GM12874 (cell line): ENCODE measurements around the gene SHF.

ENCODE experiments used
- CTCF ChIP-seq: IDR thresholded peaks from 2 replicates; pipeline ENCODE4 v1.5.1; 2011; ENCODE audit warnings: low read depth, mild to moderate bottlenecking, control low read depth, low read length, moderate library complexity; ENCODE audit not compliant: insufficient read depth

The SHF gene

GRCh38 chr15:45187894-45188830 lies at the start of gene SHF:
Gene SHF (minus strand): TSS chr15:45187966. CDS start chr15:45187951, 15 bp downstream.
- no peak for TF ChIP-seq CTCF

- TF ChIP-seq CTCF = no peak
These were observed 46.9 kb upstream of the SHF start for GRCh38 chr15:45234562-45235235.

- no peak for TF ChIP-seq CTCF
These were observed 44.2 kb upstream of the SHF start for GRCh38 chr15:45231864-45232562.

- no peak for TF ChIP-seq CTCF
These were observed 43.4 kb upstream of the SHF start for GRCh38 chr15:45231132-45231531.

- no peak for TF ChIP-seq CTCF
These were observed 42.6 kb upstream of the SHF start for GRCh38 chr15:45230245-45230965.

- no peak for TF ChIP-seq CTCF
These were observed 41.2 kb upstream of the SHF start for GRCh38 chr15:45228931-45229330.
